ENCODE data around the gene PTPRN2. TPM values are rescaled to one million over a fixed set of nuclear protein-coding genes. Genes with fewer than 3 reads are reported as not detected.

Gene PTPRN2
- polyA plus RNA-seq, 1 experiment = 0.02 TPM

DNA sequence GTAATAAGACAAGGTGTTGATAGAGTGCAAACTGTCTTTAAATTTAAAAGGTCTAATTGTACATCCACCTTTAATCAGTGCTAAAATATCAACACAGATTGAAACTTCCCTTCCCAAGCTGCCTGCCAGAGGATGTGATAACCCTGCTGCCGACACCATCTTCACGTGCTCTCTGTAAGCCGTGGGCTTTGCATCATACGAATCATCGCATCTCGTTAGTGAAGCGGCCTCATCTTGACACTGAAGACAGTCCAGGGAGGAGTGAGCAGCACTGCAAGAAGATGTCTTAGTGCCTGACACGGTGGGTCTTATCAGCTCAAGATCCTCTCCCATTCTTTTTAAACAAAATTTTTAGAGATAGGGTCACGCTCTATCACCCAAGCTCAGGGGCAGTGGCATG is 518.8 kb downstream of the PTPRN2 start:
- DNase-seq (ENCODE audit: low read depth, low spot score) = no peak
- Histone ChIP-seq H3K27ac (ENCODE audit: low read depth, low read length) (no peak overlapping the region), H3K4me3 (ENCODE audit: low read depth, low read length) (no peak overlapping the region), H3K9me3 (ENCODE audit: control insufficient read depth, insufficient read depth, low read length) (peaks cover 94% of the 10 kb centered on the region), H3K27me3 (ENCODE audit: control insufficient read depth, insufficient read depth, low read length) (no peaks in the 10 kb centered on the region)
- ChIA-PET POLR2A (no interaction called here), CTCF (no interaction called here)
- TF ChIP-seq, protein P1, sequence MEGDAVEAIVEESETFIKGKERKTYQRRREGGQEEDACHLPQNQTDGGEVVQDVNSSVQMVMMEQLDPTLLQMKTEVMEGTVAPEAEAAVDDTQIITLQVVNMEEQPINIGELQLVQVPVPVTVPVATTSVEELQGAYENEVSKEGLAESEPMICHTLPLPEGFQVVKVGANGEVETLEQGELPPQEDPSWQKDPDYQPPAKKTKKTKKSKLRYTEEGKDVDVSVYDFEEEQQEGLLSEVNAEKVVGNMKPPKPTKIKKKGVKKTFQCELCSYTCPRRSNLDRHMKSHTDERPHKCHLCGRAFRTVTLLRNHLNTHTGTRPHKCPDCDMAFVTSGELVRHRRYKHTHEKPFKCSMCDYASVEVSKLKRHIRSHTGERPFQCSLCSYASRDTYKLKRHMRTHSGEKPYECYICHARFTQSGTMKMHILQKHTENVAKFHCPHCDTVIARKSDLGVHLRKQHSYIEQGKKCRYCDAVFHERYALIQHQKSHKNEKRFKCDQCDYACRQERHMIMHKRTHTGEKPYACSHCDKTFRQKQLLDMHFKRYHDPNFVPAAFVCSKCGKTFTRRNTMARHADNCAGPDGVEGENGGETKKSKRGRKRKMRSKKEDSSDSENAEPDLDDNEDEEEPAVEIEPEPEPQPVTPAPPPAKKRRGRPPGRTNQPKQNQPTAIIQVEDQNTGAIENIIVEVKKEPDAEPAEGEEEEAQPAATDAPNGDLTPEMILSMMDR (IDR thresholded peaks at IDR 0.05; ENCODE audit: low read depth, low read length) = no peak

DNA sequence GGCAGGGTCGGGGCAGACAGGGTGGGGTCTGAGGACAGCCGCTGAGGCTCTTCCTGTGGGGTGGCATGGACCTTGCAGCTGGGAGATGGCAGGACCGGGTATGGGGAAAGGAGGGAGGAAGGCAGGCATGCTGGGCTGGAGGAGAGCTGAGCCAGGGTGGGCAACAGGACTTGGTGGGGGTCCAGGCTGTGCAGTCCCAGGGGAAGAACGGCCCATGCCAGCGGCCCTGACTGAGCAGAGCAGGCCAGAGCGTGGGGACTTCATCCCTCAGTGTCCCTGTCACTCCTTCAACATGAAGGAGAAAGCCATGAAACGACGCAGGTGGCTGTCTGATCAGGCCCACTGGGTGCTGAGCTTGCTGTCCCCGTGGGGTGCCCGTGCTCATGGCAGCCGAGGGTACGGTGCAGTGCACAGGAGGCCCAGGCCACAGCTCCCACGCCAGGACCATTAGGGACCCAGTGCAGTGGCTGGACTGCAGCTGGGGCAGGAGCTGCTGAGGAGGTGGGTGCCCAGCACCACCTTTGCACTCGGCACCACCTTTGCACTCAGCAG is 519.6 kb downstream of the PTPRN2 start:
- ChIA-PET POLR2A (no interaction called here), CTCF (no interaction called here)
- no peak for DNase-seq (ENCODE audit: low read depth, low spot score)
- TF ChIP-seq, protein P1 (IDR thresholded peaks at IDR 0.05; ENCODE audit: low read depth, low read length) = no peak
- no peak overlapping the region for H3K4me3 ChIP-seq (ENCODE audit: low read depth, low read length)
- H3K27me3 ChIP-seq (ENCODE audit: control insufficient read depth, insufficient read depth, low read length) = no peaks in the 10 kb centered on the region
- H3K9me3 ChIP-seq (ENCODE audit: control insufficient read depth, insufficient read depth, low read length) = peaks cover 89% of the 10 kb centered on the region
- no peak overlapping the region for H3K27ac ChIP-seq (ENCODE audit: low read depth, low read length)

DNA sequence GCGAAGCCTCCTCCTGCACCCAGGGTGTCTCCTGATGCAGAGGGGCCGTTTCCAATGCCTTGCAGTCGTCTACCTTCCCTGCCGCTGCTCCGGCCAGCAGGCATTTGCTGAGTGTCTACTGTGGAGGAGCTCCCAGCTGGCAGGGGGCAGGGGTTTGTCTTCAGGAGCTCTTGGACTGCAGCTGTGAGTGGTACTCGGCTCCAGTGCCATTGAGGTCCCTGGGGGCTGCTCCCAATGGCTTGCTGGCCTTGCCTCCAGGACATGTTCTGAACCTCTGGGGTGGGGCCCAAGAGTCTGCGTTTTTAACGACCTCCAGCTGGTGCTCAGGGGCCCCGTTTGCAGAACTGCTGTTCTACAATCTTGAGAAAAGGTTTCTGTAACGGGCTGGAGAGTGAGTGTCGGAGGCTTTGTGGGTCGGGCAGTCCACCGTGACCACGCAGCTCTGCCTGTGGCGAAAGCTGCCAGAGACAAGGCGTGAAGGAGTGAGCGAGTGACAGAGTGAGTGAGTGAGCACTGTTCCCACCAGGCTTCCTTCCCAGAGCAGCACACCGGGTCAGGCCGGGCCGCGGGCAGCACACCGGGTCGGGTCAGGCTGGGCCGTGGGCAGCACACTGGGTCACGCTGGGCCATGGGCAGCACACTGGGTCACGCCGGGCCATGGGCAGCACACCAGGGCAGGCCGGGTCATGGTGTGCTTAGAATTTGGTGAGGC is 520.2 kb downstream of the PTPRN2 start:
- H3K27ac ChIP-seq (ENCODE audit: low read depth, low read length) = no peak overlapping the region
- H3K9me3 ChIP-seq (ENCODE audit: control insufficient read depth, insufficient read depth, low read length) = peaks cover 89% of the 10 kb centered on the region
- H3K4me3 ChIP-seq (ENCODE audit: low read depth, low read length) = no peak overlapping the region
- ChIA-PET POLR2A (no interaction called here), CTCF (no interaction called here)
- TF ChIP-seq, protein P1 (IDR thresholded peaks at IDR 0.05; ENCODE audit: low read depth, low read length) = no peak
- no peaks in the 10 kb centered on the region for H3K27me3 ChIP-seq (ENCODE audit: control insufficient read depth, insufficient read depth, low read length)
- DNase-seq (ENCODE audit: low read depth, low spot score) = no peak

DNA sequence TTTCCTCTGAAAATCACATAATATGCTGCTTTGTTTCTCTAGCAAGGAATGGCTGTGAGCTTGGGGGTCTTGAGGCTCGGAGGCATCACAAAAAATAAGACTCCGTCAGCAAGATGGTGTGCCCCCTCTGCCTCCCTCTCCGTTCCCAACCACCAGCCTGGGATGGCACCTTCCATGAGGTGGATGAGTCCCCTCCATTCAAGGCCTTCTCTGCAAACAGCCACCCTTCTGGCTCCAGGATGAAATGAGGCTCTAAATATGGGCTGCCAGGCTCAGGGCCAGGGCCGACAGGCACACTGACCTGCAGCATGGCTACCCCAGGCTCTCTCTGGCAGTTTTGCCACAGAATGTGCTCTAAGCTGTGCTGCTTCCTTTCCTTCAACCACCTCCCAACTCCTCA is 521.5 kb downstream of the PTPRN2 start:
- no peak overlapping the region for H3K27ac ChIP-seq (ENCODE audit: low read depth, low read length)
- ChIA-PET CTCF (no interaction called here), POLR2A (no interaction called here)
- no peaks in the 10 kb centered on the region for H3K27me3 ChIP-seq (ENCODE audit: control insufficient read depth, insufficient read depth, low read length)
- TF ChIP-seq, protein P1 (IDR thresholded peaks at IDR 0.05; ENCODE audit: low read depth, low read length) = no peak
- H3K9me3 ChIP-seq (ENCODE audit: control insufficient read depth, insufficient read depth, low read length) = peaks cover 89% of the 10 kb centered on the region
- H3K4me3 ChIP-seq (ENCODE audit: low read depth, low read length) = no peak overlapping the region
- DNase-seq (ENCODE audit: low read depth, low spot score) = no peak

DNA sequence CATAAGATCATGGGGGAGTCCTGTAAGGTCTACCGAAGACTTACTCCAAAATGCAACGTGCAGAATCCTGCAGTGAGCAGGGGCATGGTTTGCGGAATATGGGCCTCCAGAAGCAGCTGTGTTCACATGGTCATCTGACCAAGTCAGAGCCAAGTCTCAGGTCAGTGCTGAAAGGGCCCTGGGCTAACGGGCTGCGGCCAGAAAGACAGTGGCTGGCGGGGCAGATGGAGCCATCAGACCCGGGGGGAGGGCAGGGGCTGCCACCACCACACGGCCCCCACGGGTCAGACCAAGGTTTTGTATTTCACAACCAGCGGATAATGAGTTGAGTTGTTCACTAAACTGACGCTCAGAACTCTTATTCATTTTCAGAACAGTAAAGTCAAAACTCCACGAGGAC is 522.3 kb downstream of the PTPRN2 start:
- Histone ChIP-seq H3K4me3 (ENCODE audit: low read depth, low read length) (no peak overlapping the region), H3K27me3 (ENCODE audit: control insufficient read depth, insufficient read depth, low read length) (no peaks in the 10 kb centered on the region), H3K27ac (ENCODE audit: low read depth, low read length) (no peak overlapping the region), H3K9me3 (ENCODE audit: control insufficient read depth, insufficient read depth, low read length) (peaks cover 88% of the 10 kb centered on the region)
- ChIA-PET CTCF (no interaction called here), POLR2A (no interaction called here)
- DNase-seq (ENCODE audit: low read depth, low spot score) = no peak
- TF ChIP-seq, protein P1 (IDR thresholded peaks at IDR 0.05; ENCODE audit: low read depth, low read length) = no peak
